Activated CD4-positive, alpha-beta memory T cell treated with anti-CD3 and anti-CD28 coated beads, Interleukin-2, amount 10 ng/mL, durations not matched to agents 7 days and 5 days (primary cell): ENCODE data around the gene PLD5. TPM values are rescaled to one million over a fixed set of nuclear protein-coding genes. Genes with fewer than 3 reads are reported as not detected.

Experiments
- CTCF ChIA-PET: fragments of 350-600 bp; sonication (Branson Sonifier 250); formaldehyde crosslinking; loops from one replicate; lab custom pipeline; 2021; ENCODE audit warnings: antibody characterized with exemption, inconsistent platforms; lab: Charles Lee
- POLR2A ChIA-PET: fragments of 350-600 bp; sonication (Branson Sonifier 250); formaldehyde crosslinking; loops from one replicate; lab custom pipeline; 2021; ENCODE audit warnings: antibody characterized with exemption; lab: Charles Lee
- DNase-seq: peaks from one replicate; pipeline ENCODE4 v3.0.0-alpha.2; 2020
- H3K27ac Mint-ChIP-seq: one replicate; pipeline ENCODE4 v1.8.0; 2021; ENCODE audit warnings: mild to moderate bottlenecking, mixed read lengths
- H3K27me3 Mint-ChIP-seq: one replicate; pipeline ENCODE4 v1.8.0; 2021; ENCODE audit warnings: mixed read lengths
- H3K36me3 Mint-ChIP-seq: one replicate; pipeline ENCODE4 v1.8.0; 2021; ENCODE audit warnings: low read depth, mixed read lengths
- H3K4me1 Mint-ChIP-seq: one replicate; pipeline ENCODE4 v1.8.0; 2021; ENCODE audit warnings: mixed read lengths
- H3K4me3 Mint-ChIP-seq: one replicate; pipeline ENCODE4 v1.8.0; 2021; ENCODE audit warnings: mild to moderate bottlenecking, mixed read lengths
- H3K9me3 Mint-ChIP-seq: one replicate; pipeline ENCODE4 v1.8.0; 2021; ENCODE audit warnings: mixed read lengths
- total RNA-seq, 2 experiments: library from RNA; stranded (reverse); gene quantifications; one replicate each; pipeline ENCODE4 v1.2.3, GENCODE V29; 2021

PLD5 gene
- total RNA-seq, 2 experiments from 2014 or later = not detected

- H3K36me3 Mint-ChIP-seq = no peaks in the 10 kb centered on the region
- no peak for DNase-seq
- CTCF ChIA-PET = no interaction called here
- H3K4me1 Mint-ChIP-seq = no peaks in the 10 kb centered on the region
- H3K27ac Mint-ChIP-seq = no peak overlapping the region
- H3K9me3 Mint-ChIP-seq = peaks cover 2% of the 10 kb centered on the region
- no peak overlapping the region for H3K4me3 Mint-ChIP-seq
- POLR2A ChIA-PET = no interaction called here
- no peaks in the 10 kb centered on the region for H3K27me3 Mint-ChIP-seq
Observed at GRCh38 chr1:242056988-242057744, 467.3 kb downstream of the PLD5 start.

GRCh38 chr1:242055749-242056320 lies 468.7 kb downstream of the PLD5 start:
- H3K9me3 Mint-ChIP-seq = peaks cover 2% of the 10 kb centered on the region
- no peak overlapping the region for H3K4me3 Mint-ChIP-seq
- H3K27me3 Mint-ChIP-seq = no peaks in the 10 kb centered on the region
- no peak for DNase-seq
- H3K36me3 Mint-ChIP-seq = no peaks in the 10 kb centered on the region
- H3K4me1 Mint-ChIP-seq = no peaks in the 10 kb centered on the region
- no peak overlapping the region for H3K27ac Mint-ChIP-seq
- ChIA-PET CTCF (interaction anchor here (0.7 kb wide), 1 partner anchor 129 kb away, joined by 3 read pairs; no protein-coding TSS in a partner anchor), POLR2A (no interaction called here)

GRCh38 chr1:242043165-242043564 lies 481.3 kb downstream of the PLD5 start:
- Mint-ChIP-seq H3K4me1 (no peaks in the 10 kb centered on the region), H3K27me3 (no peaks in the 10 kb centered on the region), H3K27ac (no peak overlapping the region), H3K4me3 (no peak overlapping the region), H3K9me3 (no peaks in the 10 kb centered on the region), H3K36me3 (no peaks in the 10 kb centered on the region)
- ChIA-PET POLR2A (no interaction called here), CTCF (no interaction called here)
- no peak for DNase-seq

GRCh38 chr1:242034392-242034791 lies 490.1 kb downstream of the PLD5 start:
- Mint-ChIP-seq H3K9me3 (no peaks in the 10 kb centered on the region), H3K27ac (no peak overlapping the region), H3K27me3 (no peaks in the 10 kb centered on the region), H3K4me1 (no peaks in the 10 kb centered on the region), H3K36me3 (no peaks in the 10 kb centered on the region), H3K4me3 (no peak overlapping the region)
- POLR2A ChIA-PET = no interaction called here
- DNase-seq = no peak
- CTCF ChIA-PET = no interaction called here

GRCh38 chr1:242033447-242033846 lies 491.1 kb downstream of the PLD5 start:
- H3K27ac Mint-ChIP-seq = no peak overlapping the region
- CTCF ChIA-PET = no interaction called here
- no peaks in the 10 kb centered on the region for H3K27me3 Mint-ChIP-seq
- H3K4me1 Mint-ChIP-seq = no peaks in the 10 kb centered on the region
- POLR2A ChIA-PET = no interaction called here
- DNase-seq = no peak
- no peaks in the 10 kb centered on the region for H3K9me3 Mint-ChIP-seq
- H3K4me3 Mint-ChIP-seq = no peak overlapping the region
- no peaks in the 10 kb centered on the region for H3K36me3 Mint-ChIP-seq
